GM19023 (cell line): ENCODE data around the gene MMP25.
"Not testable (repeated sequence)": the region's sequence is repeated elsewhere in the genome, so short reads cannot be mapped to it uniquely, and the experiment has no call there.

Source experiments
- ATAC-seq: cut with Tn5 transposase; IDR thresholded peaks from one replicate; pipeline ENCODE4 v1.9.1; 2021; ENCODE audit warnings: mild to moderate bottlenecking, moderate library complexity; ENCODE audit not compliant: unreplicated experiment

MMP25 gene

GRCh38 chr16:3028716-3029319 is 17.5 kb upstream of the MMP25 start:
- ATAC-seq: no peak

GRCh38 chr16:3029491-3030221 is 16.7 kb upstream of the MMP25 start:
- ATAC-seq: no peak

GRCh38 chr16:3030222-3031212 is 15.8 kb upstream of the MMP25 start:
- ATAC-seq: no peak

GRCh38 chr16:3032624-3033023 is 13.7 kb upstream of the MMP25 start:
- no peak for ATAC-seq

- ATAC-seq: no peak
Measured at GRCh38 chr16:3035289-3035971, 10.9 kb upstream of the MMP25 start.

- ATAC-seq: no peak
Measured at GRCh38 chr16:3035972-3036725, 10.2 kb upstream of the MMP25 start.

GRCh38 chr16:3036726-3037315 is 9.5 kb upstream of the MMP25 start, which contains the start of gene BICDL2:
BICDL2 (minus strand) TSS chr16:3036944; CDS start chr16:3035496, 1,448 bp downstream.
- ATAC-seq: no peak

- no peak for ATAC-seq
Measured at GRCh38 chr16:3038256-3038655, 8.1 kb upstream of the MMP25 start.

GRCh38 chr16:3038896-3039295 is 7.5 kb upstream of the MMP25 start:
- ATAC-seq: no peak

- no peak for ATAC-seq
Measured at GRCh38 chr16:3042376-3042775, 4.0 kb upstream of the MMP25 start.

- ATAC-seq: no peak
Measured at GRCh38 chr16:3044708-3045107, 1.7 kb upstream of the MMP25 start.

GRCh38 chr16:3046641-3047386 is 453 bp downstream of the MMP25 start:
- no peak for ATAC-seq

- ATAC-seq: no peak
Measured at GRCh38 chr16:3047387-3047720, 993 bp downstream of the MMP25 start.

- no peak for ATAC-seq
Measured at GRCh38 chr16:3049921-3050481, 3.6 kb downstream of the MMP25 start.

GRCh38 chr16:3050487-3050886 is 4.1 kb downstream of the MMP25 start:
- ATAC-seq: no peak

GRCh38 chr16:3051009-3051408 is 4.6 kb downstream of the MMP25 start:
- no peak for ATAC-seq

GRCh38 chr16:3051494-3051893 is 5.1 kb downstream of the MMP25 start:
- no peak for ATAC-seq

GRCh38 chr16:3052571-3053329 is 6.4 kb downstream of the MMP25 start:
- not testable (repeated sequence) for ATAC-seq
